Calu3 (cell line): ENCODE measurements around the gene DHCR24. TPM values are rescaled to one million over a fixed set of nuclear protein-coding genes. Genes with fewer than 3 reads are reported as not detected.

ENCODE experiments used
- BruUV-seq: library from RNA; stranded (reverse); fragments of 400-500 nt; replicated peaks from 2 replicates; lab custom pipeline; 2021; lab: Mats Ljungman, UMichigan
- CTCF ChIA-PET: fragments of 300-600 bp; sonication (Branson Sonifier 250); formaldehyde crosslinking; loops from one replicate; lab custom pipeline; 2022; ENCODE audit warnings: antibody characterized with exemption; lab: Charles Lee
- DNase-seq: peaks from one replicate; pipeline ENCODE4 v3.0.0; 2022
- H3K27ac Mint-ChIP-seq: one replicate; pipeline ENCODE4 v1.8.0; 2022; ENCODE audit warnings: mixed read lengths; ENCODE audit not compliant: unreplicated experiment
- H3K27me3 Mint-ChIP-seq: one replicate; pipeline ENCODE4 v1.8.0; 2022; ENCODE audit warnings: mixed read lengths; ENCODE audit not compliant: unreplicated experiment
- H3K36me3 Mint-ChIP-seq: one replicate; pipeline ENCODE4 v1.8.0; 2022; ENCODE audit warnings: mild to moderate bottlenecking, moderate library complexity, mixed read lengths; ENCODE audit not compliant: insufficient read depth, unreplicated experiment
- H3K4me1 Mint-ChIP-seq: one replicate; pipeline ENCODE4 v1.8.0; 2022; ENCODE audit warnings: mild to moderate bottlenecking, low read depth, mixed read lengths; ENCODE audit not compliant: unreplicated experiment
- H3K4me3 Mint-ChIP-seq: one replicate; pipeline ENCODE4 v1.8.0; 2022; ENCODE audit warnings: mild to moderate bottlenecking, low read depth, moderate library complexity, mixed read lengths; ENCODE audit not compliant: unreplicated experiment
- H3K9me3 Mint-ChIP-seq: one replicate; pipeline ENCODE4 v1.8.0; 2022; ENCODE audit warnings: low read depth, mixed read lengths; ENCODE audit not compliant: unreplicated experiment
- intact Hi-C: fragments of 100-400 bp; cut with micrococcal nuclease; formaldehyde crosslinking; loops from one replicate; pipeline ENCODE4 v1.10.0; 2022; ENCODE audit not compliant: unreplicated experiment
- total RNA-seq: library from RNA; stranded (reverse); gene quantifications from 2 replicates; pipeline ENCODE4 v1.2.3, GENCODE V29; 2022
- TF ChIP-seq, protein P1 (sequence below): fragments of 200-600 bp; IDR thresholded peaks from one replicate; pipeline ENCODE4 v1.8.0; 2022; ENCODE audit warnings: antibody characterized with exemption; ENCODE audit not compliant: unreplicated experiment

DHCR24 gene
- total RNA-seq, 1 experiment from 2014 or later, result 469 TPM

DNA sequence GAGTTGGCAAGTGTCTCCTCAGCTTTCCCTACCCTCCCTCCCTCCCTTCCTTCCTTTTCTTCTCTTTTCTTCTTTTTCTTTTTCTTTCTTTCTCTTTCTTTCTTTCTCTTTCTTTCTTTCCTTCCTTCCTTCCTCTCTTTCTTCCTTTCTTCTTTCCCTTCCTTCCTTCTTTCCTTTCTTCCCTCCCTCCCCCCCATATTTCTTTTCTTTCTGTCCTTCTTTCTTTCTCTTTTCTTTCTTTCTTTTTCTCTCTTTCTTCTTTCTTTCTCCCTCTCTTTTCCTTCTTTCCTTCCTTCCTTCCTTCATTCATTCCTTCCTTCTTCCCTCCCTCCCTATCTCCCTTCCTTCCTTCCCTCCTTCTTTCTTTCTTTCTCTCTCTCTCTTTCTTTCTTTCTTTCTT is 67.3 kb downstream of the DHCR24 start:
- TF ChIP-seq, protein P1, sequence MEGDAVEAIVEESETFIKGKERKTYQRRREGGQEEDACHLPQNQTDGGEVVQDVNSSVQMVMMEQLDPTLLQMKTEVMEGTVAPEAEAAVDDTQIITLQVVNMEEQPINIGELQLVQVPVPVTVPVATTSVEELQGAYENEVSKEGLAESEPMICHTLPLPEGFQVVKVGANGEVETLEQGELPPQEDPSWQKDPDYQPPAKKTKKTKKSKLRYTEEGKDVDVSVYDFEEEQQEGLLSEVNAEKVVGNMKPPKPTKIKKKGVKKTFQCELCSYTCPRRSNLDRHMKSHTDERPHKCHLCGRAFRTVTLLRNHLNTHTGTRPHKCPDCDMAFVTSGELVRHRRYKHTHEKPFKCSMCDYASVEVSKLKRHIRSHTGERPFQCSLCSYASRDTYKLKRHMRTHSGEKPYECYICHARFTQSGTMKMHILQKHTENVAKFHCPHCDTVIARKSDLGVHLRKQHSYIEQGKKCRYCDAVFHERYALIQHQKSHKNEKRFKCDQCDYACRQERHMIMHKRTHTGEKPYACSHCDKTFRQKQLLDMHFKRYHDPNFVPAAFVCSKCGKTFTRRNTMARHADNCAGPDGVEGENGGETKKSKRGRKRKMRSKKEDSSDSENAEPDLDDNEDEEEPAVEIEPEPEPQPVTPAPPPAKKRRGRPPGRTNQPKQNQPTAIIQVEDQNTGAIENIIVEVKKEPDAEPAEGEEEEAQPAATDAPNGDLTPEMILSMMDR, result no peak
- intact Hi-C loops, result no loop called here
- DNase-seq, result no peak
- Mint-ChIP-seq H3K27ac (no peak overlapping the region), H3K27me3 (peaks cover 37% of the 10 kb centered on the region), H3K9me3 (peaks cover 3% of the 10 kb centered on the region), H3K4me1 (peaks cover 8% of the 10 kb centered on the region), H3K36me3 (no peaks in the 10 kb centered on the region), H3K4me3 (no peak overlapping the region)
- no TSS peak for BruUV-seq
- CTCF ChIA-PET, result no interaction called here

DNA sequence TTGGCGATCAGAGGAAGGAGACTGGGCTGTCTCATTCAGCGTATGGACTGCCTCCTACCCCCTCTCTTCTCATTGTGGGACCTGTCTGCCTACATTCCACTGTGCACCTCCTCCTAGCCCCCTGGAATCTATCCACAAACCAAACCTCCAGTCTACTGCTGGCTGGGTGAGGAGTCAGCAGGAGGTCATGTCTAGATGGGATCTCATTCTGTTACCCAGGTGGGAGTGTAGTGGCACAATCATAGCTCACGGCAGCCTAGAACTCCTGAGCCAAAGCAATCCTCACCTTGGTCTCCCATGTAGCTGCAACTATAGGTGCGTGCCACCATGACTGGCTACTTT is 67.8 kb downstream of the DHCR24 start:
- CTCF ChIA-PET, result no interaction called here
- Mint-ChIP-seq H3K9me3 (peaks cover 3% of the 10 kb centered on the region), H3K27ac (no peak overlapping the region), H3K4me1 (peaks cover 8% of the 10 kb centered on the region), H3K4me3 (no peak overlapping the region), H3K27me3 (peaks cover 37% of the 10 kb centered on the region), H3K36me3 (no peaks in the 10 kb centered on the region)
- BruUV-seq, result no TSS peak
- intact Hi-C loops, result no loop called here
- DNase-seq, result no peak
- TF ChIP-seq, protein P1, result no peak

DNA sequence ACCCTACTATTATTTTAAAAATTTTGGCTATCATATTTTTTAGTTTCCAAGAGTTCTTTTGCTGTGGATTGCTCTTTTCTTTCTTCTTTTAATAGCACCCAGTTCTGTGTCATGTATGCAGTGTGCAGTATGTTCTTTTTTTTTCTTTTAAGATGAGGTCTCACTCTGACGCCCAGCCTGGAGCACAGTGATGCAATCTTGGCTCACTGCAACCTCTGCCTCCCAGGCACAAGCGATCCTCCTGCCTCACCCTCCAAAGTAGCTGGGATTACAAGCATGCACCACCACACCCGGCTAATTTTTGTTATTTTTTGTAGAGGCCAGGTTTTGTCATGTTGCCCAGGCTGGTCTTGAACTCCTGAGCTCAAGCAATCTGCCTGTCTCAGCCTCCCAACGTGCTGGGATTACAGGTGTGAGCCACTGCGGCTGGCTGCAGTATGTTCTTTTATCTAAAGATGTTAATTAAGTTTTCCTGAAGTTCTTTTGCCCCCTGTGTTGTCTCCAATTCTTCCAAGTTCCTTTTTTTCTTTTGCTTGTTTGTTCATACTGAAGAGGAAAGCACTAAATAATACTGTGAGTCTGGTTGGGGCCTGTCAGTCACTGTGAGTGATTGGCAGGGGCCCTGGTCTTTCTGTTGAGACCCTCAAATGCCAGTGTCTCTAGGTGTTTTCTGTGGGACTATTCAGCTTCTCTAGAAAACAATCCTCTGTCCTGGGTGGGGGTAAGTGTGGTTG is 68.4 kb downstream of the DHCR24 start:
- no TSS peak for BruUV-seq
- TF ChIP-seq, protein P1, result no peak
- Mint-ChIP-seq H3K36me3 (no peaks in the 10 kb centered on the region), H3K4me3 (no peak overlapping the region), H3K27ac (no peak overlapping the region), H3K4me1 (peaks cover 8% of the 10 kb centered on the region), H3K9me3 (peaks cover 3% of the 10 kb centered on the region), H3K27me3 (peaks cover 37% of the 10 kb centered on the region)
- CTCF ChIA-PET, result no interaction called here
- intact Hi-C loops, result no loop called here
- DNase-seq, result no peak

DNA sequence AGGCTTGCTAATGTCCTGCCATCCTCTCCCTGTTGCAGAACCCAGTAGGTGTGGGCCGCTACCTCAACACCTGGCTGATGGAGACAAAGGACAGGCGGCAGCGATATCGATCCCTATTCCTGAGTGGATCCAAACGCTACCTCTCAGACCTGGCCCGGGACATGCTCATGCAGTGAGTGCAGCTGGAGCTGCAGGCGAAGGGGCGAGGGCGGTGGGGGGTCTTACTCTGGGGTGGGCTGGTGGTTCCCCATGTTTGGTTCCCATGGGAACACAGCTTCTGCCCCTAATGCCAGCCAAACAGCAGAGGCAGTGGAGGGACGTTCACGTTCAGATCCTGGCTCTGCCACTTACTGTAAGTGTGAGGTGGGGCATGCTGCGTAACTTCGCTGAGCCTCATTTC is 70.0 kb downstream of the DHCR24 start:
- CTCF ChIA-PET, result no interaction called here
- TF ChIP-seq, protein P1, result no peak
- intact Hi-C loops, result no loop called here
- Mint-ChIP-seq H3K9me3 (no peaks in the 10 kb centered on the region), H3K27me3 (peaks cover 37% of the 10 kb centered on the region), H3K36me3 (no peaks in the 10 kb centered on the region), H3K27ac (no peak overlapping the region), H3K4me3 (no peak overlapping the region), H3K4me1 (peaks cover 8% of the 10 kb centered on the region)
- no TSS peak for BruUV-seq
- no peak for DNase-seq
